ENCODE results near the gene CCDC141. TPM values are rescaled to one million over a fixed set of nuclear protein-coding genes. Genes with fewer than 3 reads are reported as not detected.

Gene CCDC141
- total and polyA plus RNA-seq, 12 donors, result 5.2 to 379 (median 224) TPM

GRCh38 chr2:178834086-178834485 lies 215.9 kb downstream of the CCDC141 start:
- intact Hi-C loops (cut with DNase I), result no loop called here
- peak overlapping the region in 6 of 10 donors; percentile 1 to 52 (median 36) for H3K27ac ChIP-seq
- peak; percentile 23 to 41 for DNase-seq
- peak; percentile 13 to 86 (median 68) for ATAC-seq
- 58 to 76% methylated on average over 9 of the region's 9 CpGs for WGBS, 2 donors
- H3K36me3 ChIP-seq, result peaks cover 0 to 27% (median 0%) of the 10 kb centered on the region in 9 donors
- no peak overlapping the region for H3K4me3 ChIP-seq
- H3K27me3 ChIP-seq, result no peaks in the 10 kb centered on the region
- H3K4me1 ChIP-seq, result peaks cover 2 to 47% (median 18%) of the 10 kb centered on the region in 9 donors
- no peaks in the 10 kb centered on the region for H3K9me3 ChIP-seq
- no peak for TF ChIP-seq CTCF (IDR thresholded peaks at IDR 0.05)

GRCh38 chr2:178833382-178833781 lies 216.6 kb downstream of the CCDC141 start:
- no peak for ATAC-seq
- no peak for TF ChIP-seq CTCF (IDR thresholded peaks at IDR 0.05)
- Histone ChIP-seq H3K4me3 (no peak overlapping the region), H3K27me3 (no peaks in the 10 kb centered on the region), H3K9me3 (no peaks in the 10 kb centered on the region), H3K4me1 (peaks cover 2 to 54% (median 24%) of the 10 kb centered on the region in 9 donors), H3K27ac (peak overlapping the region in 3 of 10 donors; percentile 1 to 51 (median 46)), H3K36me3 (peaks cover 0 to 27% (median 0%) of the 10 kb centered on the region in 9 donors)
- intact Hi-C loops (cut with DNase I), result no loop called here
- WGBS, 2 donors, result 63 to 75% methylated on average over 5 of the region's 5 CpGs
- no peak for DNase-seq

- Histone ChIP-seq H3K27me3 (no peaks in the 10 kb centered on the region), H3K9me3 (peaks cover 0 to 7% (median 0%) of the 10 kb centered on the region in 11 donors), H3K36me3 (peaks cover 0 to 5% (median 0%) of the 10 kb centered on the region in 9 donors), H3K27ac (peak overlapping the region in 5 of 10 donors; percentile 29 to 79 (median 55)), H3K4me1 (peaks cover 2 to 56% (median 31%) of the 10 kb centered on the region in 9 donors), H3K4me3 (no peak overlapping the region)
- intact Hi-C loops (cut with DNase I), result no loop called here
- ATAC-seq (peak in 2 of 8 donors; percentile 15 to 43), DNase-seq (no peak)
- TF ChIP-seq CTCF (IDR thresholded peaks at IDR 0.05), result no peak
- 49 to 69% methylated on average over 2 of the region's 2 CpGs for WGBS, 2 donors
These were observed 219.5 kb downstream of the CCDC141 start for GRCh38 chr2:178830451-178830850.

GRCh38 chr2:178829981-178830380 lies 220.0 kb downstream of the CCDC141 start:
- DNase-seq (no peak), ATAC-seq (peak in 1 of 8 donors; percentile 8)
- intact Hi-C loops (cut with DNase I), result loop anchor here in 1 of 10 donors (2.0 kb wide), 1 partner anchor 31 kb away; no protein-coding TSS in a partner anchor
- Histone ChIP-seq H3K4me3 (no peak overlapping the region), H3K9me3 (peaks cover 0 to 8% (median 0%) of the 10 kb centered on the region in 11 donors), H3K27me3 (no peaks in the 10 kb centered on the region), H3K4me1 (peaks cover 2 to 51% (median 31%) of the 10 kb centered on the region in 9 donors), H3K36me3 (peaks cover 0 to 5% (median 0%) of the 10 kb centered on the region in 9 donors), H3K27ac (peak overlapping the region in 7 of 10 donors; percentile 27 to 79 (median 53))
- TF ChIP-seq CTCF (IDR thresholded peaks at IDR 0.05), result no peak
- 60 to 63% methylated on average over 3 of the region's 3 CpGs for WGBS, 2 donors
